Measurements from ENCODE around the gene CRPPA. TPM values are rescaled to one million over a fixed set of nuclear protein-coding genes. Genes with fewer than 3 reads are reported as not detected.

Gene CRPPA
- total RNA-seq, 2 experiments from 2014 or later = not detected

- H3K27ac ChIP-seq (ENCODE audit: low read depth, low read length, poor library complexity, severe bottlenecking) = no peak overlapping the region
- ChIA-PET POLR2A (interaction anchor here (0.6 to 1.0 kb wide), 2 partner anchors 7 to 64 kb away, joined by 3 read pairs; no protein-coding TSS in a partner anchor), CTCF (ENCODE audit: unreplicated experiment) (no interaction called here)
- H3K36me3 ChIP-seq (ENCODE audit: insufficient read depth, low read length) = no peaks in the 10 kb centered on the region
- H3K4me1 ChIP-seq (ENCODE audit: insufficient read depth, low read length, poor library complexity, severe bottlenecking) = no peaks in the 10 kb centered on the region
- no peak overlapping the region for H3K4me2 ChIP-seq (ENCODE audit: low read length)
- H3K79me2 ChIP-seq (ENCODE audit: insufficient read depth, low read depth, low read length) = no peaks in the 10 kb centered on the region
- H4K20me1 ChIP-seq (ENCODE audit: insufficient read depth, low read length) = no peaks in the 10 kb centered on the region
- no peak overlapping the region for H2AFZ ChIP-seq (ENCODE audit: low read length)
- intact Hi-C loops (cut with micrococcal nuclease; ENCODE audit: unreplicated experiment) = no loop called here
- no peak for DNase-seq (ENCODE audit: low spot score)
- no peak overlapping the region for H3K4me3 ChIP-seq (ENCODE audit: low read depth, low read length, poor library complexity, severe bottlenecking)
- BruUV-seq (replicated peaks) = no TSS peak
- H3K9me2 ChIP-seq (ENCODE audit: insufficient read depth, low read length) = no peaks in the 10 kb centered on the region
- H3K9me3 ChIP-seq (ENCODE audit: low read length) = no peaks in the 10 kb centered on the region
- TF ChIP-seq EZH2phosphoT487 (IDR thresholded peaks at IDR 0.05; ENCODE audit: borderline replicate concordance, low read depth, low read length) (no peak), CTCF (conservative IDR thresholded peaks at IDR 0.05; ENCODE audit: low read length) (no peak)
Observed at GRCh38 chr7:16422917-16423316, 1.6 kb upstream of the CRPPA start.

DNA sequence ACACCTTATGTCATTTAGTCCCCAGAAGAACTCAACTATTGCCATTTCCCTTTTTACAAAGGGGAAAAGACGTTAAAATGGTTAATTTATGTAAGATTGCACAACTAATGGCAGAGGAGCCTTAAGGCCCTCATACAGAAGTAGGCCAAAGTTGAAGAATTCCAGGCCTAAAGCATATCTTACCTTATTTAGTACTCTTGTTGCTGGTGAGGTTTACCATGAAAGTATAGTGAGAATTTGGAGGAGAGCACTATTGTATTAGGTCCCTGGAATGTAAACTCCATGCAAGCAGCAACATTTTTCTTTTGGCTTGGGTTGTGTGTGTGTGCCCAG is 731 bp upstream of the CRPPA start:
- Histone ChIP-seq H3K9me2 (ENCODE audit: insufficient read depth, low read length) (no peaks in the 10 kb centered on the region), H3K4me1 (ENCODE audit: insufficient read depth, low read length, poor library complexity, severe bottlenecking) (no peaks in the 10 kb centered on the region), H3K4me2 (ENCODE audit: low read length) (no peak overlapping the region), H3K9me3 (ENCODE audit: low read length) (no peaks in the 10 kb centered on the region), H3K36me3 (ENCODE audit: insufficient read depth, low read length) (no peaks in the 10 kb centered on the region), H3K4me3 (ENCODE audit: low read depth, low read length, poor library complexity, severe bottlenecking) (no peak overlapping the region), H4K20me1 (ENCODE audit: insufficient read depth, low read length) (no peaks in the 10 kb centered on the region), H3K79me2 (ENCODE audit: insufficient read depth, low read depth, low read length) (no peaks in the 10 kb centered on the region), H3K27ac (ENCODE audit: low read depth, low read length, poor library complexity, severe bottlenecking) (no peak overlapping the region), H2AFZ (ENCODE audit: low read length) (no peak overlapping the region)
- ChIA-PET POLR2A (no interaction called here), CTCF (ENCODE audit: unreplicated experiment) (no interaction called here)
- no peak for TF ChIP-seq CTCF (conservative IDR thresholded peaks at IDR 0.05; ENCODE audit: low read length)
- TF ChIP-seq EZH2phosphoT487 (IDR thresholded peaks at IDR 0.05; ENCODE audit: borderline replicate concordance, low read depth, low read length) = no peak
- DNase-seq (ENCODE audit: low spot score) = no peak
- no TSS peak for BruUV-seq (replicated peaks)
- intact Hi-C loops (cut with micrococcal nuclease; ENCODE audit: unreplicated experiment) = no loop called here

DNA sequence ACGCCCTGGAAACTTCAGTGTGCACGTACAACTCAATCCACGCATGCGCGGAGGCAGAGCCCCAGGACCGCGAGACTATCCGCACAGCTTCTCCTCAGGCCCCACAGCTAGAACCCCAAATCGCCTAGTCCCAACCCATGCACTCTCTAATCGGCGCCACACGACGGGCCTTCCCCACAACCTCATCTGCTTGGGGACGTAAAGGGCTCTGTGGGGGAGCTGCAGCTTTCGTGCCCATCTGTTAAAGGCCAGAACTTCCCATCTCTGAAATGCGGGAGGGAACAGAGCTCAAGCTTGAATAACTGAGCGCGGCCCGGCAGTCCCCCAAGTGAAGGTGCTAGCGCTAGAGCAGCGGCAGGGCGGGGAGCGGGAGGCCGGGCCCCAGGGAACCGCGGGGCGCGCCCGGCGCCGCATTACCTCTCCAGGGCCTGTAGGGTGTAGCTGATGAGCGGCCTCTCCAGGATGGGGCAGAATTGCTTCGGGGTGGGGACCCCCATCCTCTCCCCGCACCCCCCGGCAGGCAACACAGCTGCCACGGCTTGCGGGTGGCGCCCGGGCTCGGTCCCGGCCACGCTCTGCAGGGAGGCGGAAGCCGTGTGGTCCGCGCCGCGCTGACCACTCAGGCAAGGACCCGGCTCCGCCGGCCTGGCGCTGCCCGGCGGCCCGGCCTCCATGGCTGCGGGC is 547 bp downstream of the CRPPA start:
- H3K79me2 ChIP-seq (ENCODE audit: insufficient read depth, low read depth, low read length) = no peaks in the 10 kb centered on the region
- no peak for DNase-seq (ENCODE audit: low spot score)
- H3K4me2 ChIP-seq (ENCODE audit: low read length) = peak overlapping the region; percentile 31; the same call in 1 of the 2 replicates
- TF ChIP-seq EZH2phosphoT487 (IDR thresholded peaks at IDR 0.05; ENCODE audit: borderline replicate concordance, low read depth, low read length) (no peak), CTCF (conservative IDR thresholded peaks at IDR 0.05; ENCODE audit: low read length) (no peak)
- CTCF ChIA-PET (ENCODE audit: unreplicated experiment) = no interaction called here
- POLR2A ChIA-PET = no interaction called here
- no peaks in the 10 kb centered on the region for H3K9me2 ChIP-seq (ENCODE audit: insufficient read depth, low read length)
- no peaks in the 10 kb centered on the region for H3K36me3 ChIP-seq (ENCODE audit: insufficient read depth, low read length)
- H3K4me1 ChIP-seq (ENCODE audit: insufficient read depth, low read length, poor library complexity, severe bottlenecking) = no peaks in the 10 kb centered on the region
- intact Hi-C loops (cut with micrococcal nuclease; ENCODE audit: unreplicated experiment) = no loop called here
- no peaks in the 10 kb centered on the region for H4K20me1 ChIP-seq (ENCODE audit: insufficient read depth, low read length)
- no peak overlapping the region for H3K4me3 ChIP-seq (ENCODE audit: low read depth, low read length, poor library complexity, severe bottlenecking)
- no TSS peak for BruUV-seq (replicated peaks)
- no peak overlapping the region for H3K27ac ChIP-seq (ENCODE audit: low read depth, low read length, poor library complexity, severe bottlenecking)
- no peaks in the 10 kb centered on the region for H3K9me3 ChIP-seq (ENCODE audit: low read length)
- H2AFZ ChIP-seq (ENCODE audit: low read length) = no peak overlapping the region
